Coronary artery (tissue), 2 donors: Measurements from ENCODE around the gene FBXL4.
"Not testable (repeated sequence)": the region's sequence is repeated elsewhere in the genome, so short reads cannot be mapped to it uniquely, and the experiment has no call there.

Experiments used
- DNase-seq: peaks from one replicate; pipeline ENCODE4 v3.0.0-alpha.2; 2017; ENCODE audit warnings: low spot score
- H3K27ac ChIP-seq, 2 donors: fragments of 200-600 bp; sonication (generic); one replicate each; pipeline ENCODE4 v1.5.1; 2016 to 2019
- H3K4me3 ChIP-seq: fragments of 200-600 bp; sonication (generic); 2 replicates; pipeline ENCODE4 v1.5.1; 2016; ENCODE audit warnings: mild to moderate bottlenecking, moderate library complexity
- CTCF ChIP-seq: fragments of 200-600 bp; sonication (generic); IDR thresholded peaks from one replicate; pipeline ENCODE4 v1.5.1; 2019; ENCODE audit warnings: antibody characterized with exemption

FBXL4 gene

GRCh38 chr6:98924647-98925046 lies 23.1 kb downstream of the FBXL4 start:
- no peak for TF ChIP-seq CTCF
- H3K4me3 ChIP-seq, result no peak overlapping the region
- DNase-seq, result no peak
- H3K27ac ChIP-seq, result no peak overlapping the region

- H3K4me3 ChIP-seq, result no peak overlapping the region
- no peak for TF ChIP-seq CTCF
- DNase-seq, result no peak
- no peak overlapping the region for H3K27ac ChIP-seq
These were observed 26.8 kb downstream of the FBXL4 start for GRCh38 chr6:98920904-98921431.

- DNase-seq, H3K27ac ChIP-seq, H3K4me3 ChIP-seq: not testable (repeated sequence)
These were observed 36.8 kb downstream of the FBXL4 start for GRCh38 chr6:98910946-98911345.

- Histone ChIP-seq H3K4me3 (no peak overlapping the region), H3K27ac (no peak overlapping the region)
- no peak for DNase-seq
- TF ChIP-seq CTCF, result no peak
These were observed 38.5 kb downstream of the FBXL4 start for GRCh38 chr6:98909236-98909635.

- not testable (repeated sequence) for H3K27ac ChIP-seq, DNase-seq, H3K4me3 ChIP-seq
These were observed 41.4 kb downstream of the FBXL4 start for GRCh38 chr6:98906342-98906741.

- no peak for DNase-seq
- H3K4me3 ChIP-seq, result no peak overlapping the region
- no peak for TF ChIP-seq CTCF
- no peak overlapping the region for H3K27ac ChIP-seq
These were observed 42.0 kb downstream of the FBXL4 start for GRCh38 chr6:98905759-98906158.

- no peak for TF ChIP-seq CTCF
- Histone ChIP-seq H3K4me3 (no peak overlapping the region), H3K27ac (no peak overlapping the region)
- no peak for DNase-seq
These were observed 43.6 kb downstream of the FBXL4 start for GRCh38 chr6:98904096-98904495.

GRCh38 chr6:98900706-98901105 lies 47.0 kb downstream of the FBXL4 start:
- no peak for DNase-seq
- no peak for TF ChIP-seq CTCF
- Histone ChIP-seq H3K27ac (no peak overlapping the region), H3K4me3 (no peak overlapping the region)
